HL-60 (cell line): ENCODE measurements around the gene RYR2.

Experiments used
- GABPA ChIP-seq: IDR thresholded peaks from 2 replicates; pipeline ENCODE4 v1.6.1; 2012; ENCODE audit warnings: low read depth
- TF ChIP-seq, protein P1 (sequence below): IDR thresholded peaks from one replicate; pipeline ENCODE4 v1.5.1; 2011; ENCODE audit warnings: low read length, control low read depth, inconsistent platforms; ENCODE audit not compliant: insufficient read depth

DNA sequence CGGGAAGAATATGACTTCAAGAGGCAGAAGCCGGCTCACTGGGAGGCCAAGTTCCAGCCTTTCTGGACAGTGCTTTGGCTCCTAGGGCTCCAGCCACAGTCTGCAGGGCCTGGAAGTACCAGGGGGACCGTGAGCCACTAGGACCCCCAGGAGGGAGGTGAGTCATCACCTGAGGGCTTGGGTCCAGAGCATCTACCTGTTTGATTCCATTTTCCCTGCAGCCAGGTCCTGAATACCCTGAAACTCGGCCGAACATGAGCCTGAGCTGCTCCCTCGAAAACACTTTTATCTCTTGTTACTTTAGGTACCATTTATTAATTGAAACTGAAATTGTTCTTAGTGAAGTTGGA, 164.1 kb downstream of the RYR2 start:
- TF ChIP-seq, protein P1, sequence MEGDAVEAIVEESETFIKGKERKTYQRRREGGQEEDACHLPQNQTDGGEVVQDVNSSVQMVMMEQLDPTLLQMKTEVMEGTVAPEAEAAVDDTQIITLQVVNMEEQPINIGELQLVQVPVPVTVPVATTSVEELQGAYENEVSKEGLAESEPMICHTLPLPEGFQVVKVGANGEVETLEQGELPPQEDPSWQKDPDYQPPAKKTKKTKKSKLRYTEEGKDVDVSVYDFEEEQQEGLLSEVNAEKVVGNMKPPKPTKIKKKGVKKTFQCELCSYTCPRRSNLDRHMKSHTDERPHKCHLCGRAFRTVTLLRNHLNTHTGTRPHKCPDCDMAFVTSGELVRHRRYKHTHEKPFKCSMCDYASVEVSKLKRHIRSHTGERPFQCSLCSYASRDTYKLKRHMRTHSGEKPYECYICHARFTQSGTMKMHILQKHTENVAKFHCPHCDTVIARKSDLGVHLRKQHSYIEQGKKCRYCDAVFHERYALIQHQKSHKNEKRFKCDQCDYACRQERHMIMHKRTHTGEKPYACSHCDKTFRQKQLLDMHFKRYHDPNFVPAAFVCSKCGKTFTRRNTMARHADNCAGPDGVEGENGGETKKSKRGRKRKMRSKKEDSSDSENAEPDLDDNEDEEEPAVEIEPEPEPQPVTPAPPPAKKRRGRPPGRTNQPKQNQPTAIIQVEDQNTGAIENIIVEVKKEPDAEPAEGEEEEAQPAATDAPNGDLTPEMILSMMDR: no peak
- TF ChIP-seq GABPA: no peak
